ES-I3 (cell line): Measurements from ENCODE around the gene ACSS2.
"Not testable (repeated sequence)": the region's sequence is repeated elsewhere in the genome, so short reads cannot be mapped to it uniquely, and the experiment has no call there.

Experiments used
- H3K36me3 ChIP-seq: 2 replicates; pipeline ENCODE4 v1.6.1; 2013; ENCODE audit warnings: mild to moderate bottlenecking, low read length, control low read depth, moderate library complexity; ENCODE audit not compliant: insufficient read depth
- H3K4me1 ChIP-seq: 2 replicates; pipeline ENCODE4 v1.6.1; 2013; ENCODE audit warnings: mild to moderate bottlenecking, control low read depth, low read length; ENCODE audit not compliant: insufficient read depth
- H3K9ac ChIP-seq: 2 replicates; pipeline ENCODE4 v1.6.1; 2013; ENCODE audit warnings: low read depth, mild to moderate bottlenecking, low read length, moderate library complexity
- H3K9me3 ChIP-seq: 2 replicates; pipeline ENCODE4 v1.6.1; 2013; ENCODE audit warnings: mild to moderate bottlenecking, low read length, moderate library complexity; ENCODE audit not compliant: control insufficient read depth, insufficient read depth

ACSS2 gene

DNA sequence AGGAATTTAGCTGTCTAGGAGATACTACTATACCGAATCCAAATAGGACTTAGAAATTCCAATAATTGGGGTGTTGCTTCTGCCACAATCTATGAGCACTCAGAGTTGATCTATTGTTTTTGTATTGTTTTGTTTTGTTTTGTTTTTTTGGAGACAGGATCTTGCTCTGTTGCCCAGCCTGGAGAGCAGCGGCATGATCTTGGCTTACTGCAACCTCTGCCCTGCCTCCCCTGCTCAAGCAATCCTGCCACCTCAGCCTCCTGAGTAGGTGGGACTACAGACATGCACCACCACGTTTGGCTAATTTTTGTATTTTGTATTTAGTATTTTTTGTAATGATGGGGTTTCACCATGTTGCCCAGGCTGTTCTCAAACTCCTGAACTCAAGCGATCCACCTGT, 7.4 kb downstream of the ACSS2 start:
- Histone ChIP-seq H3K36me3 (no peaks in the 10 kb centered on the region), H3K4me1 (no peaks in the 10 kb centered on the region), H3K9ac (no peak overlapping the region), H3K9me3 (no peaks in the 10 kb centered on the region)

DNA sequence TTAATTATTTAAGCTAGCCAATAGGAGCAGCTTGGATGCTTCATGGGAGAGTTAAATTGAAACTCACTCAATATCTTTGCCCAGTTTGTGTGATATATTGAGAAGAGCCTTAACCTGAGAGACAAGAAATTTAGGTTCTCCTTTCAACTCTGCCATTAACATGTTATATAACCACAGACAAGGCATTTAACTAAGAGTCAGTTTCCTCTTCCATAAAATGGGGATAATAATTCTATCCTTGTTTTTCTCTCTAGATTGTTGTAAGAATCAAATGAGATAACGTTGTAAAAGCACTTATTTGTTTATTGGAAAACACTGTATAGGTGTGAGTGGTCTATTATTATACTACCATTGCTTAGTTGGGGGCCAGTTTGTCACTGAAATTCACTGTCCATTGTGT, 7.8 kb downstream of the ACSS2 start:
- Histone ChIP-seq H3K9me3 (no peaks in the 10 kb centered on the region), H3K4me1 (no peaks in the 10 kb centered on the region), H3K36me3 (no peaks in the 10 kb centered on the region), H3K9ac (no peak overlapping the region)

DNA sequence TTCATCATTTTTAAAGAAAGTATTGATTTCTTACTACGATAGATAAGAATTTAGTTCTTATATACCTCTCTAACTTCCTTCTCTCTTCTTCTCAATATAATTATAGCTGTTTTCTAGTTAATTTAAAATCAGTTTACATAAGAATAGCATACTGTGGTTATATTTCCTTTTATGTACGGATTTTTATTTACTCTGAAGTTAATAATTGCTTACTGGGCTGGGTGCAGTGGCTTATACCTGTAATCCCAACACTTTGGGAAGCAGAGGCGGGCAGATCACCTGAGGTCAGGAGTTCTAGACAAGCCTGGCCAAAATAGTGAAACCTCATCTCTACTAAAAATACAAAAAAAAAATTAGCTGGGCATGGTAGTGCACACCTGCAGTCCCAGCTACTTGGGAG, 9.7 kb downstream of the ACSS2 start:
- H3K9ac ChIP-seq, result no peak overlapping the region
- peaks cover 2% of the 10 kb centered on the region; the same call in 1 of the 2 replicates for H3K4me1 ChIP-seq
- no peaks in the 10 kb centered on the region for H3K36me3 ChIP-seq
- H3K9me3 ChIP-seq, result no peaks in the 10 kb centered on the region

DNA sequence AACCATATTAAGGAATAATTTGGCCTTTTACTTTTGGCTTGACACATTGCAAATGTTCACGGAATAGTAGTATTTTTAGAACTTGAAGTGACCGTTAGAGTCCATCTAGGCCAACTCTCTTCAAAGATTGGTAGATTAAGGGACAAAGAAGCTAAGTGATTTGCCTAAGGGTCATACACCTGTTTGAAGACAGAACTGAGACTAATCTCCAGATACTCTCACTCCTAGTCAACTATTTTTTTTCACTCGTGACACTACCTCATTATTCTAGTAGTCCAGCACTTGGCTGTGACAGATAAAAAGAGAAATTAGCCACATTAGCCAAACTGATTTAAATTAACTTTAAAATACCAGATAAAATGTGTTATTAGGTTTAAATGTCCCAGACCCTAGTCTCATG, 10.6 kb downstream of the ACSS2 start:
- Histone ChIP-seq H3K4me1 (peaks cover 3% of the 10 kb centered on the region; the same call in 1 of the 2 replicates), H3K9me3 (no peaks in the 10 kb centered on the region), H3K9ac (no peak overlapping the region), H3K36me3 (no peaks in the 10 kb centered on the region)

DNA sequence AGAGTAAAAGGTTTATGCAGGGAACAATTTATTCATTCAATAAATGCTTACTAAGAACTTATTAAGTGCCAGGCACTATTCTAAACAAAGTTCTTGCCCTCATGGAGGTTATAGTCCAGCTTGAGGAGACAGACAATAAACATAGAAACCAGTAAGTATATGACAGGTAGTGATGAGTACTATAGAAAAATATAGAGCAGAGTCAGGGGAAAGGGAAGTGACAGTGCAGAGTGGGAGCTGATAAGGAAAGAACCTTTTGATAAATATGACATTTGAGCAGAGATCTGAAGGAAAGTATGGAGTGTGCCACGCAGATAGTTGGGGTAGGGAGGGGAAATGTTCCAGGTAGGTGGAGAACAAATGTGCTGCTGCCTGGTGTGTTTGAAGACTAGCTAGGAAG, 12.1 kb downstream of the ACSS2 start:
- Histone ChIP-seq H3K9me3 (no peaks in the 10 kb centered on the region), H3K36me3 (no peaks in the 10 kb centered on the region), H3K4me1 (peaks cover 3% of the 10 kb centered on the region; the same call in 1 of the 2 replicates), H3K9ac (no peak overlapping the region)

DNA sequence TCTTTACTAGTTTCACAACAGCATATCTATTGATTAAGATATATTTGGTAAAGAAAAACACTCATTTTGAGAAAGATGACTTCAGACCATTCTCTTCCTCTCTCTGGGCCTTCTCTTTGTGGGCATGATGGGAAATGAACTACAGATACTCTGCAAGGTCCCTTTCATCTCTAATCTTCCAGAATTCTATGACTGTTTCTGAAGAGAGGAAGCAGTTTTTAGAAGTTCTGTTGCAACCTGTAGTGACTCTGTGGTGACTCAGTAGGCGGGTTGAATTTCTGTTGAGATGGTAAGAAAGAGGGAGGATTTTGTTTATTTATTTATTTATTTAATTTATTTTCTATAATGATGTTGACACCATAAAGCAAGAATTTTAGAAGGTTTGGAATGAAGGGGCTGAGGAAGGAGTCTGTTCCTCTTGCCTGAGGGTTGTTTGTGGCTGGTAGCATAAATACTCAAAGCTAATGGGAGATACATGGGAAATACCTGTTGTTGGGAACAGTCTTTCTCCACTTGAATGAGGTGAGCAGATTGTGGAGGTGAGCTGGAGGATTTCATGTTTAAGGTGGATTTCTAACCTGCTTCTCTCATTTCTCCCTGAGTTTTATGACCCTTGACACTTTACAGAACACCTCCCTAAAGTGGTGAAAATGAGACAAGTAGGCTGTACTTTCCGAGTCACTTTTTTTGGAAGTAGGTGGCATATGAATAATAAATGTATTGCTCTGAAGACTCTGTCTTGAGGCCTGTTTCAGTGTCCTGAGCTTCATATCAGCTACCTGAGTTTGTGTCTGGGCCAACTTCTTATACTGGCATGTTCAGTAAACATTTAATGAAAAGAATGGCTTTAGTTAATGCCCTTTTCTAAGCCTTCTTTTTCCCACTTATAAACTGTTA, 15.0 kb downstream of the ACSS2 start:
- no peaks in the 10 kb centered on the region for H3K9me3 ChIP-seq
- H3K9ac ChIP-seq, result no peak overlapping the region
- peaks cover 3% of the 10 kb centered on the region; the same call in 1 of the 2 replicates for H3K4me1 ChIP-seq
- no peaks in the 10 kb centered on the region for H3K36me3 ChIP-seq

DNA sequence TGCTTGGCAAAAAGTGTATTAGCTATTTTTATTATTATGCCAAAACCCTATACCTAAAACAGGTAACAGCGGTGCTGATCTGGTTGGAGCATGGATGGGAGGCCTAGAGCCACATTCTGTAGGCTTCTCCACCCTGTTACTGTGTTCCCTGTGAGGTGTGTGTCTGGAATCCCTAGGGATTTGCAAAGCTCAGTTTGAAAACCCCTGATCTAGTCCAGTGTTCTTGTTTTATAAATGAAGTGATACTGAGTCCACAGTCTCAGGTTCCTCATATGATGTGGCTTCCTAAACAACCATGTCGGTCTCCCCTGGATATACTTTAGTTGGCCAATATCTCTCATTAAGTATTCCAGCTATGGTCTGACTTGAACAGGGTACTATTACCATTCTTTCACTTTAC, 16.3 kb downstream of the ACSS2 start:
- Histone ChIP-seq H3K36me3 (no peaks in the 10 kb centered on the region), H3K9me3 (no peaks in the 10 kb centered on the region), H3K4me1 (peaks cover 3% of the 10 kb centered on the region; the same call in 1 of the 2 replicates), H3K9ac (no peak overlapping the region)

DNA sequence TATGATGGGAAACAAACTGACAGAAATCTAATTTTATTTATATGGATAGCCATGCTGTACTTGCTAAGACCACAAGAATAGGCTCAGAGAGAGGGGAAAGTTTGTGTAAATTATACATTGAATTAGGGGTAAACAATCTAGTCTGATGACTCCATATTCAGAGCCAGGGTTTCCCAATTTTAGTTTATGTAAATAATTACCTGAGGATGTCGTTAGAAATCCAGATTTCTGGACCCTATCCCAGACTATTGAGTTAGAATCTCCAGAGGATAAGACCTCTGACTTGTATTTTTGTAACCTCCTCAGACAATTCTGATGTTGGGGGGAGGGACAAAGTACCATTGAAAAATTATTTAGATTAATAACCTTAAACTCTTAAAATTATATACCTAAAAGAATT, 18.3 kb downstream of the ACSS2 start:
- no peak overlapping the region for H3K9ac ChIP-seq
- H3K4me1 ChIP-seq, result peaks cover 3% of the 10 kb centered on the region; the same call in 1 of the 2 replicates
- no peaks in the 10 kb centered on the region for H3K9me3 ChIP-seq
- H3K36me3 ChIP-seq, result no peaks in the 10 kb centered on the region

DNA sequence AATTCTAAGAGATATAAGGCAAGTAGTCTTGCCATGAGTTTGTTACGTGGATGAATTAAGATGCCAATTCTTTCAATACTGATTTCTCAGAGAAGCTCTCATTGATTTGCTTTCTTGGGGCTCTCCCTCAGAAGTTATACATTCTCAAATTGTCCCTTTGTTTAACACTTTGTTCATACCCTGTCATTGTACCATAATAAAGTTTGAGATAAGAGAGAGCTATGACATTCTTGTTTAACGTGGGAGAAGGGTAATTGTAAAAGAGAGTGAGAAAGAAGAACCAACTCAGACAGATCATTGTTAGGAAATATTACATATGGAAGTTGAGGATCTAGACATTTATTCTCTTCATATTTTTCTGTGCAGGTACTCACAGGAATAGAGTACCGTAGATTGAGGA, 19.1 kb downstream of the ACSS2 start:
- Histone ChIP-seq H3K4me1 (peaks cover 3% of the 10 kb centered on the region; the same call in 1 of the 2 replicates), H3K36me3 (no peaks in the 10 kb centered on the region), H3K9ac (no peak overlapping the region), H3K9me3 (no peaks in the 10 kb centered on the region)

DNA sequence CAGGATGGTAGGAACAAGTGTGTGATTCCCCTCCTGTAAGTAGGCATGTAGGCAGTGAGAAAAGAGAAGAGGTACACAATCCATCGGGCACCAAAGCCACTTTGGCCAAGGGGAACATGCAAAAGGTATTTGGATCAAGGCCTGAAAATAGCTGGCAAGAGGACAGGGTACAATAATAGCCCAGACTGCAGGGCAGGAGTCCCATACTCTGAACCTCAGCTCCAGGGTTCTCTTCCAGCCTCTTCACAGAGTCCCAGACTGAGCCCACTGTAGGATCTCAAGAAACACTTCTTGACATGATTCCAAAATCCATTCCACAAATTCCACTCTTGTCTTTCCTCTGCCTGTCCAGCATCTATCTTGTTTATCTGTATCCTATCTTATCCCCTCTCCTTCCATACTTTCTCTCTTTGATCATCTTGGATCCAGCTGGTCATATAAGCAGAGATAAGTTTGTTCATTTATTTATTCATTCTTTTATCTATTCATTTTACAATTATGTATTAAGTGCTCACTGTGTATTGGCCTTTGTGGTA, 19.7 kb downstream of the ACSS2 start:
- Histone ChIP-seq H3K9me3 (no peaks in the 10 kb centered on the region), H3K4me1 (peaks cover under 1% of the 10 kb centered on the region; the same call in 1 of the 2 replicates), H3K36me3 (no peaks in the 10 kb centered on the region), H3K9ac (no peak overlapping the region)

DNA sequence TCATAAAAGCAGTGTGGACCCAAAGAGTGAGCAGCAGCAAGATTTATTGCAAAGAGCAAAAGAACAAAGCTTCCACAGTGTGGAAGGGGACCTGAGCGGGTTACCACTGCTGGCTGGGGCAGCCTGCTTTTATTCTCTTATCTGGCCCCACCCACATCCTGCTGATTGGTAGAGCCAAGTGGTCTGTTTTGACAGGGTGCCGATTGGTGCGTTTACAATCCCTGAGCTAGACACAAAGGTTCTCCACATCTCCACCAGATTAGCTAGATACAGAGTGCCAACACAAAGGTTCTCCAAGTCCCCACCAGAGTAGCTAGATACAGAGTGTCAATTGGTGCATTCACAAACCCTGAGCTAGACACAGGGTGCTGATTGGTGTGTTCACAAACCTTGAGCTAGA, 21.7 kb downstream of the ACSS2 start:
- not testable (repeated sequence) for H3K36me3 ChIP-seq, H3K9me3 ChIP-seq, H3K9ac ChIP-seq, H3K4me1 ChIP-seq

DNA sequence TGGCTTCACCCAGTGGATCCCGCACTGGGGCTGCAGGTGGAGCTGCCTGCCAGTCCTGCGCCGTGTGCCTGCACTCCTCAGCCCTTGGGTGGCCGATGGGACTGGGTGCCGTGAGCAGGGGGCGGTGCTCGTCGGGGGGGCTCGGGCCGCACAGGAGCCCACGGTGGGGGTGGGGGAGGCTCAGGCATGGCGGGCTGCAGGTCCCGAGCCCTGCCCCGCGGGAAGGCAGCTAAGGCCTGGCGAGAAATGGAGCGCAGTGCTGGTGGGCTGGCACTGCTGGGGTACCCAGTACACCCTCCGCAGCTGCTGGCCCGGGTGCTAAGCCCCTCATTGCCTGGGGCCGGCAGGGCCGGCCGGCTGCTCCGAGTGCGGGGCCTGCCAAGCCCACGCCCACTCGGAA, 22.3 kb downstream of the ACSS2 start:
- not testable (repeated sequence) for H3K36me3 ChIP-seq, H3K9ac ChIP-seq, H3K9me3 ChIP-seq, H3K4me1 ChIP-seq

DNA sequence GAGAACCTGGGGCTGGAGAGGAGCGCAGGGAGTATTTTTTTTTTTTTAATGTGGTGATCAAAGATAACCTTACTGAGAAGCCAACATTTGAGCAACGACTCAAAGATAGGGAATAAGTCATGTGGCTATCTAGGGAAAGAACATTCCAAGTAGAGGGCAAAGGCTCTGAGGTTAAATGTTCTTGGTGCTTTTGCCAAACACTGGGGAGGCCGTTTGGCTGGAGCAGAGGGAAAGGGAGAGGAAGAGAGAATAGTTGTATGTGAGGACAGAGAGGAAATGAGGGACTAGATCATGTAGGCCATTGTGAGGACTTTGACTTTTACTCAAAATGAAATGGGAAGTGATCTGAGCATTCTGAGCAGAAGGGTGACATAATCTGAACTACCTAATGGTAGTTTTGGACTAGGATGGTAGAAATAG, 27.8 kb downstream of the ACSS2 start:
- no peaks in the 10 kb centered on the region for H3K9me3 ChIP-seq
- no peaks in the 10 kb centered on the region for H3K36me3 ChIP-seq
- H3K4me1 ChIP-seq, result peaks cover 5% of the 10 kb centered on the region; the same call in 1 of the 2 replicates
- H3K9ac ChIP-seq, result no peak overlapping the region

DNA sequence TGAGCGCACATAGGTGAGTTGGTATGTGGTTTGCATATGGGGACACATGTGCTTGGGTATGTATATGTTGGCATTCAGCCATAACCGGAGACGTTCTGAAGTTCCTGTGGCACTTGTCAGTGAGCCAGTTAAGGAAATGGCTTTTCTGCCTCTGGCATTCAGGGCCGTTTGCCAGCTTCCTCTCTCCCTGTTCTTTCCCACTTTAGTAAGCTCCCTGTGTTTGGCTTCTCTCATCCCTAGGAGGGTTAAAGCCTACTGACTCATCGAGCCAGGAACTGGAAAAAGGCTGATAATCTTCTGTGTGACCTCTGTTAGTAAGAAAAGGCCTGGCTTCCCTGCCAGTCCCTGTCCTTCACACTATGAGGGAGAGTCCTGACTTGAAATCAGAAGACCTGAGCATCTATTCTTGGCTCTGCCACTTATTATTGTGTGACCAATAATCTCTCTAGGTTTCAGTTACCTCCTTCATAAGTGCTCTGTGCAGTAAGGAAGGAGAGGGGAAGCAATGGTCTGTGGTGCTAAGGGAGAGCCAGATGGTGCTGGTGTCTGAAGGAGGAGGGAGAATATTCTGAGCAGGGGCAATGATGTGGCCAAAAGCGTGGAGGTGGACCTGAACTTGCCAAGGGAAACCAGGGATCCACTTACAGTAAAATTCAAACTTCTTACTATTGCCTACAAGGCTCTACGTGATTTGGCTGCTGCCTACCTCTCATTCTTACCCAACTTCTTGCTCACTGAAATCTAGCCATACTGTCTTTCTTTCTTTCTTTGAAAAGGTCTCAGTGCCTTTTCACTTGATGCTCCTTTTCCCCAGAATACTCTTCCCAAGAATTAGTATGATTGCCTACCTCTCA, 31.4 kb downstream of the ACSS2 start:
- no peaks in the 10 kb centered on the region for H3K36me3 ChIP-seq
- peaks cover 5% of the 10 kb centered on the region; the same call in 1 of the 2 replicates for H3K4me1 ChIP-seq
- H3K9me3 ChIP-seq, result no peaks in the 10 kb centered on the region
- no peak overlapping the region for H3K9ac ChIP-seq
